ENCODE data around the gene DOCK2. TPM values are rescaled to one million over a fixed set of nuclear protein-coding genes. Genes with fewer than 3 reads are reported as not detected.

DOCK2 gene
- total and polyA plus RNA-seq, 2 donors (not counting 3 experiments of a cell fraction or from before 2014, with no cell fraction given) = 0.62 to 4.8 TPM

DNA sequence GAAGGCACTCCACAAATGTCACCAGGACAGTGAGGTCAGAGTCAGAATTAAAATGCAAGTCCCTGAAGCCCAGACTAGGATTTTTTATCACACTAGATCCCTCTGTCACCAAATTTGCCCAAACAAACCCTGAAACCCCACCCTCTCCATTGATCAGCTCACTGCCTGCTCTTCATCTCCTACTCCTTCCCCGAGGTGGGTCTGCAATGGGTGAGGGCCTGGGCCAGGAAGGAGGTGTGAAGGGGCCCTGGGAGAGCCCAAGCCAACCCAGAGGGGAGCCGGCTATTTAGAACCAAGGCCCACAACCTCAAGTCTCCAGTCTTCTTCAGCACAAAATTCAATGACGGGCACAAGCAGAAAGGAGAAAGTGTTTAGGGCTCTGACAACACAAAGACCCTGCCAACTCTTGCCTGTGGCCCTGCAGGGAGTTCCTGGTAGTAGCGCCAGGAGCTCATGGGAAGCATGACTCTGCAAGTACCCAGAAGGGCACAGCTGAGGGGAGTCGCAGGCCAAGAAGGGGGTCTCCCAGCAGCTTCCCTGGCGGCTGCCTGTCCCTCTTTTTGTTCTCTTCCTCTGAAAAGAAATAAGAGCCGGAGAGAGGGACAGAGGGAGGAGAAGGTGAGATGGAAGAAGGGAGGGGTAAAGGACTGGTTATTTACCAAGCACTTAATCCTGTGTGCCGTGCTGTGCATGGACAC is 474.2 kb downstream of the DOCK2 start:
- POLR2A ChIA-PET = no interaction called here
- intact Hi-C loops (cut with micrococcal nuclease) = no loop called here

More for the DNA sequence above, 474.2 kb downstream of the DOCK2 start:
- H3K9ac ChIP-seq (replicated peaks; ENCODE audit: extremely low read depth, insufficient read depth, low read length) = no peak overlapping the region
- no peaks in the 10 kb centered on the region for H3K79me2 ChIP-seq (ENCODE audit: control insufficient read depth, insufficient read depth, low read length)
- H4K20me1 ChIP-seq (replicated peaks; ENCODE audit: control insufficient read depth, extremely low read depth, insufficient read depth, low read length) = no peaks in the 10 kb centered on the region
- no peaks in the 10 kb centered on the region for H3K4me1 ChIP-seq (ENCODE audit: control insufficient read depth, extremely low read depth, insufficient read depth, low read length)
- DNase-seq (ENCODE audit: low read depth, low spot score) = no peak
- no peaks in the 10 kb centered on the region for H3K9me3 ChIP-seq (replicated peaks; ENCODE audit: control insufficient read depth, insufficient read depth, low read length)
- TF ChIP-seq, protein P1, sequence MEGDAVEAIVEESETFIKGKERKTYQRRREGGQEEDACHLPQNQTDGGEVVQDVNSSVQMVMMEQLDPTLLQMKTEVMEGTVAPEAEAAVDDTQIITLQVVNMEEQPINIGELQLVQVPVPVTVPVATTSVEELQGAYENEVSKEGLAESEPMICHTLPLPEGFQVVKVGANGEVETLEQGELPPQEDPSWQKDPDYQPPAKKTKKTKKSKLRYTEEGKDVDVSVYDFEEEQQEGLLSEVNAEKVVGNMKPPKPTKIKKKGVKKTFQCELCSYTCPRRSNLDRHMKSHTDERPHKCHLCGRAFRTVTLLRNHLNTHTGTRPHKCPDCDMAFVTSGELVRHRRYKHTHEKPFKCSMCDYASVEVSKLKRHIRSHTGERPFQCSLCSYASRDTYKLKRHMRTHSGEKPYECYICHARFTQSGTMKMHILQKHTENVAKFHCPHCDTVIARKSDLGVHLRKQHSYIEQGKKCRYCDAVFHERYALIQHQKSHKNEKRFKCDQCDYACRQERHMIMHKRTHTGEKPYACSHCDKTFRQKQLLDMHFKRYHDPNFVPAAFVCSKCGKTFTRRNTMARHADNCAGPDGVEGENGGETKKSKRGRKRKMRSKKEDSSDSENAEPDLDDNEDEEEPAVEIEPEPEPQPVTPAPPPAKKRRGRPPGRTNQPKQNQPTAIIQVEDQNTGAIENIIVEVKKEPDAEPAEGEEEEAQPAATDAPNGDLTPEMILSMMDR (IDR thresholded peaks at IDR 0.05; ENCODE audit: extremely low read depth in 1 of 2, insufficient read depth in 1 of 2, low read depth in 1 of 2, low read length in 2 of 2) = no peak
- TF ChIP-seq FOS (IDR thresholded peaks at IDR 0.05; ENCODE audit: borderline replicate concordance, insufficient read depth, low read length) (no peak), JUN (IDR thresholded peaks at IDR 0.05; ENCODE audit: borderline replicate concordance, insufficient read depth, insufficient read length, low read depth) (no peak), POLR2AphosphoS5 (IDR thresholded peaks at IDR 0.05; ENCODE audit: insufficient read depth, low read depth, low read length) (no peak), EZH2 (IDR thresholded peaks at IDR 0.05; ENCODE audit: borderline replicate concordance, low read depth, low read length, severe bottlenecking) (no peak), MYC (IDR thresholded peaks at IDR 0.05; ENCODE audit: low read depth, low read length) (no peak)
- TF ChIP-seq, protein P2, sequence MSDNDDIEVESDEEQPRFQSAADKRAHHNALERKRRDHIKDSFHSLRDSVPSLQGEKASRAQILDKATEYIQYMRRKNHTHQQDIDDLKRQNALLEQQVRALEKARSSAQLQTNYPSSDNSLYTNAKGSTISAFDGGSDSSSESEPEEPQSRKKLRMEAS (IDR thresholded peaks at IDR 0.05; ENCODE audit: insufficient read depth, insufficient read length) = no peak
- H3K4me3 ChIP-seq (replicated peaks in 1 of 3; ENCODE audit: insufficient read depth in 1 of 3, low read depth in 1 of 3, low read length in 3 of 3) = no peak overlapping the region
- H3K9me1 ChIP-seq (replicated peaks; ENCODE audit: control insufficient read depth, extremely low read depth, insufficient read depth, low read length) = no peaks in the 10 kb centered on the region
- no peaks in the 10 kb centered on the region for H3K27me3 ChIP-seq (ENCODE audit: control insufficient read depth in 2 of 2, insufficient read depth in 2 of 2, low read length in 2 of 2)
- FAIRE-seq = no peak
- dilution Hi-C loops (cut with MboI; ENCODE audit: extremely low pct_ligation_motif_present, low sequenced_read_pairs) = no loop called here
- no peaks in the 10 kb centered on the region for H3K36me3 ChIP-seq (ENCODE audit: control insufficient read depth in 2 of 2, extremely low read depth in 1 of 2, insufficient read depth in 2 of 2, low read length in 2 of 2)
- no peak overlapping the region for H2AFZ ChIP-seq (ENCODE audit: low read depth, low read length)
- H3K27ac ChIP-seq (ENCODE audit: insufficient read depth, low read depth, low read length) = no peak overlapping the region
- H3K4me2 ChIP-seq (ENCODE audit: insufficient read depth, low read length) = no peak overlapping the region
- BruUV-seq (replicated peaks) = no TSS peak
- CTCF ChIA-PET = interaction anchor here (0.5 to 3.1 kb wide), 3 partner anchors 10 to 73 kb away, joined by 3 to 12 read pairs (median 3); no protein-coding TSS in a partner anchor
